GM21526 (cell line): Measurements from ENCODE around the gene FHIT.

ENCODE experiments used
- ATAC-seq: cut with Tn5 transposase; IDR thresholded peaks from one replicate; pipeline ENCODE4 v1.9.1; 2021; ENCODE audit warnings: moderate library complexity; ENCODE audit not compliant: unreplicated experiment, low FRiP score

FHIT gene

DNA sequence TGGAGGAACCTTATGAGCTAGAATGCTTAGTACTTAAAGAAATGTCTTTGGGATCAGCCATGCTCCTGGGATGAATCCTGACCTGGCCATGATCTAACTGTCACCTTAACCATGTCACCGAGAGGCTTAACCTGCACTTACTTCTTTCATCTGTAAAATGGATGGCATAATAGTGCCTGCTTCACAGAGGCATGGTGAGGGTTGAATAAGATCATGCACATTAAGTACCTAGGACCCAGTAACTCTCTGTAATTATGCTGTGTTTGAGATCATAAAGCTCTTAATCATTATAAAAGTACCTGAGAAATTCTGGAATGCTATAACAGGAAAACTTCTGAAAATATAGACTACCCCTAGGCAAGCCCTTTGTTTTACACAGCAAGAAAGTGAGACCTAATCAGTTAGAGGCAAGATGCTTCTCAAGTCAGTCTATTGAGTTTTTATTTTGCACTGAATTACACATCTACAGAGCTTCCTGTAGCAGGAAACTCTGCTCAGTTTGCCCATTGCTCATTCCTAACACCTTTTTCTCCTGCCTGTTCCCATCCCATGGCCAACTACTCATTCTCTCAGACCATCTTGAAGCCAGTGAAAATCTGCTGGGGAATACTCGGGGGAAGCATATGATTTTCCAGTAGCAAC is 1185.9 kb downstream of the FHIT start:
- ATAC-seq = no peak

DNA sequence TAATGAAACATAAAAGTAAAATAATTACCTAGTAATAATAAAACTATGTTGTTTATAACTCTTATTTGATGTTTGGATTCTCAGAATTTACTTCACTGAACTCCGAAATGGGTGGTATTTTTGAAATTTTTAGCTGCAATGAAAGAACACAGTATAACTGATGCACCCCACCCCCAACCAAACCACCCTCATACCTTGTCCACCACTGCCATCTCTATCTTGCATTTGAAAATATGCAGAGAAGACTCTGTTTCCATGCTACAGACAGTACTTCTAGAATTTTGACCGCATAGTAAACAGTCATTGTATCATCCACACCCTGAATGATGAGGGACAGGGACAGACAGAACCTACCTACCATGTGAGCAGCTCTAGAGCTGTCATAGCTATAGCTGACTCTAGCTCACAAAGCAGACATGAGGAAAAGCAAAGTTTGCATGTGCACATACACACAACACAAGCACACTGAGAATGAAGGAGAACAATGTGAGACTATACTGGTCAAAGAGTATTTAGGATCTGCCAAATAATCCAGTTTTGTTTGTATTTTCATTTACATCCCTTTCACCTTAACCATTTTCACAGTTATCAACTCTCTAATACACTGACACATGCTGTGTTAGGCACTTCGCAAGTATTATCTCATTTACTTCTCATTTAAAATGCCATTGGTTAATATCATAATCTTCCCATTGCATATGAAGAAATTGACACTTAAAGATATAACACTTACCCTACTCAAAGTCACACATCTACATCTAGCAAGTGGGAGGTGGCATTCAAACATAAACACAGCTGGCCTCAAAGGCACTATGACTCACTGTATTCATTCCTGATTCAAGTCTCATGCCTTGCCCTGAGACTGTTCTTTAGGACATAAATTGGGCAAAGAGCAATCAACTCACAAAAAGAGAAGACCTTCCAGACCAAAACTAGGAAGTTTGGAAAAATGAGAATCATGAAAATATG is 1186.8 kb downstream of the FHIT start:
- ATAC-seq = no peak

DNA sequence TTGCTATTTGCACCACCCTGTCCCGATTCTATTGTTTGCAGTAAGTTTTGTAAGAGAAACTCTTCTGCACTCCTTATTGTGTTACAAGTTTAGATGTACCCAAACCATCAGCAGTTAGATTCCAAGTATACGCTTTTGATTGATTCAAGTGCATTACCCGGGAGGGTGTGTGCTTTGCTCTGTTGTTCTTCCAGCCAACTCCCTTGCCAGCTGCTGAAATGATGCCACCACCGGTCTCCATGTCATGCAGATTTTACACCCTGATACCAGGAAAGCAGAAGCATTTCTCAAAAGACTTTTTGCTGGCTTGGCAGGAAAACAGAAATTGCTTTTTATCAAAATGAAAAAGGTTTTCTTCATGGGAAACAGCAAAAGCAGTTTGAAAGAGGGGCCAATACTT is 1194.8 kb downstream of the FHIT start:
- ATAC-seq = no peak

DNA sequence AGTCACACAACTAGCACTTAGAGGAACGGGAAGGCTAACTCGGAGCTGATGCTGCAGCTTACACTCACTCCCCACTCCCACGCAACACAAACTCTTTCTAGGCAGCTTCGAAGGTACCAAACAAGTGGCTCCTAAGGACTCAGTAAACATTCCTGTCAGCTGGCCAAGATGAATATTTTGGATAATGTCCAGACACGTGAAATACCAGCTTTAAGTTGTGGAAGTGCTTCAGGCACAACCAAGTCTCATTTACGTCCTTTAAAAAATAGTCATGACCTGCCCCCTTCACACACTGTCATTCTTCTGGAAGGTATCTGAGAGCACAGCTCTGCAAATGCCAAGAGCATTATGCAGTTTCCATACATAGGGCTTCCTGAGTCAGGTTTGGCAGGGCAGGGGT is 1195.5 kb downstream of the FHIT start:
- ATAC-seq = no peak

DNA sequence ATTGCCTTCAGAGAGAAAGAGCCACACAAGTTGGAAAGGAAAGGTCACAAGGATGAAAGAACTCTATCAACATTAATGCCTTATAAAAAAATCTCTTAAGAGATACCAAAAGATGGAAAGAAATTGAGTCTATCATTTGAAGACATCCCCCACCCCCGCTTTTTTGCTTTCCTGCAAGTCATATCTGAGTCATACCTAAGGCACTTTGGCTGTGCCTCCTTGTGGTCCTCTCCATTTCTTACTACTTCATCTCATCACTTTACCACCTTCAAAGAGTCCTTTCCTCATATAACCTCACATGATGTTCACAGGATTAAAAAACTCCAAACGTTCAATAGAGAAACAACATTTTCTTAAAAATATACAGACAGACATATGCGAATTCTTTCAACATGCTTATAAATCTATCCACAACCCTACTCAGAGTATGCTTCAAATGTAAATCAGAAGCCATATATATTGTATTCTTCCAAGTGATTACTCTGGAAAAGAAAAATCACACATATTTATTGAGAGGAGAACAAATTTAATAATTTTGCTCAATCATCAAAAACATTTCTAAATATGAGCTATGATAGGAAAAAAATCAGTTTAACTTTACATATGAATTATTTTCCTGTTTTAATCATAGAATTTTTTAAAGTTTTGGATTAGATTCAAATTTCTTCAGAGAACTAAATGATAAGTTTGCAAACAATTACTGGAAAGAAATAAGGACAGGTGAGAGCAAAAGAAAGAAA is 1197.6 kb downstream of the FHIT start:
- ATAC-seq = no peak

DNA sequence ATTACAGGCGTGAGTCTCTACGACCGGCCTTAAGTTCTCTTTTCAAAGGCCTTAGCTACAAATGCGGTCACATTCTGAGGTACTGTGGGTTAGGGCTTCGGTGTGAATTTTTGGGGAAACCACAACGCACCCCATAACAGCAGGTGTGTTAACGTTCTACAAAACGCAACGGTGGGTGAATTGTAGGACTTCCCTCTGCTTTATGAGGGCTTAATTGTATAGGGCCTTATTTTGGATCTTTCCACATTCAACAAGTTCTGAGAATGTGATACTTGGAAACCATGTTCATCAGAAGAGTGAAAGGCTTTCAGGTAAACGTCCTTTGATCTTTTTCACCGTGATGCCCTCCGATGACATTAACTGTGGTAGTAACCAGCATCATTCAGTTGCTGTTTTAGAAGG is 1202.8 kb downstream of the FHIT start:
- no peak for ATAC-seq

DNA sequence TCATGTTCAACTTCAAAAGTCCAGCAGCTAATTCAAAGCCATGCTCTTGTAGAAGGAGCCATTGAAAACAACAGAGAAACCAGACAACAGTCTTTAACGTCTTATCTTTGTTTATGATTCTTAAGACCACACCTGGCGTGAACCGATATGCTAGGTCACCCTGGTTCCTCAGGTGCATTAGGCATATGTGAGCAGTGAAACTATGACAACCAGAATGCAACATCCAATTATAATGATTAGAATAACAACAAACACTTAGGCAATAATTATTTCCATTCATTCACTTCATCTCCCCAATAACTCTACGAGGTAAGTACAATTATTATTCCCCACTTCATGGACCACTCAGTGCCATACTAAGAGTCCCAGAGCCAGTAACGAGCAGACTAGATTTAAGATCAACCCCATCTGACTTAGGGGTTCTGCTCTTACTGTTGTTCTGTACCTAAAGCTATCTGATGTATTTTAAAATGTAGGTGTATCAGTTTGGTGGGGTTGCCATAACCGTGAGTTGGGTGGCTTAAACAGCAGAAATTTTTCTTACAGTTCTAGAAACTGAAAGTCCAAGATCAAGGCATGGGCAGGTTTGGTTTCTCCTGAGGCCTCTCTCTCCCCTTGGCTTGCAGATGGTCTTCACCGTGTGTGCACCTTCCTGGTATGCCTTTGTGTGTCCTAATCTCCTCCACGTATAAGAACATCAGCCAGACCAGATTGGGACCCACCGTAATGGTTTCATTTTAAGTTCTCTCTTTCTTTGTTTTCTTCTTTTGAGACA is 1203.6 kb downstream of the FHIT start:
- no peak for ATAC-seq

DNA sequence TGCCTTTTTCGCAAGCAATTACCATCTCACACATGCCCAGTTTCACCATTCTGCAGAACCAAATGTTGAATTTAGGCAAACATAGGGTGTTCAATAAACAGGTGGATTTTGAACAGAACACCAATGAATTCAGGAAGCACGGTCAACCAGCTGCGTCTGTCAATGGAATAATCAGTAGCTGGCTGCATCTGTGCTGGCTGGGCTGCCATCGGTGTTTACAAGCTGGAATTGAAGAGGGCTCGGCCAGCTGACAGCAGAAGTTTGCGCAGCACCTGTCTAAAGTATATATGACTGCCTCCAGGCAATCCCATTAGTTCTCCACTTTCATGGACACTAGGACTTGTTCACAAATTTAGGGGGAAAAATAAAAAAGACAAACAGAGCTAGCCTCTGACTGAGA is 1205.0 kb downstream of the FHIT start:
- ATAC-seq = no peak

DNA sequence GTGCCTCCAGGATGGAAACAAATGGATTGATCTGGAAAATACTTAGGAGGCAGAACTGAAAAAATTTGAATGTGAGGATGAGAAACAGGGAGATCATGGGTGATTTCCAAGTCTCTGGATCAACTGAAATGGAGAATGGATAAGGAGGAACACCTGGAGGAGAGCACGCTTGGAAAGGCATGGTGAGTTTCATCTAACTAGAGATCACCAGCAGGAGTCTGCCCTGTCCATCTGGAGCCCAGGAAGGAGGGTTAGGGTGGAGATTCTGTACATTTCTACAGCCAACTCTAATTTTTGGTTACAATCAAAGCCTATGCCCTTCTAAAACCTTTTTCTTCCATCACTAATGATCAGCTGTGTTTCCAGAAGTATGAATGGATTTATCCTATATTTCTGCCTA is 1205.6 kb downstream of the FHIT start:
- ATAC-seq = no peak

DNA sequence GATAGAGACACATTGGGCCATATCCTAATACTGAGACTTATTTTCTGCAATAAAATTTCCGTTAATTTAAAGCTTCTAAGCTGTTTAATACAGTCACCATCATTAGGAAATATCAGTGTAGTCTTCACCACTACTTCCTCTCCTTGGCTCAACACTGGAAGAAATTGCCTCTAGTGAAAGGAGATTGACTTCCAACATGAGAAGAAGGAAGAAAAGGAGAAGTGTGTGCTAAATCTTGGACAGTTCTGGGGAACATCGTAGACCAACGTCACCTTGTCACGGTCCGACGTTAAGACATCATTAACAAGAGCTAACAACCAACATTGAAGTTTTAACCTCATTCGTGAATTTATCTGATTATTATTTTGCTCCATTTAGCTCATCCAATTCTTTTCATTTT is 1214.4 kb downstream of the FHIT start:
- no peak for ATAC-seq

DNA sequence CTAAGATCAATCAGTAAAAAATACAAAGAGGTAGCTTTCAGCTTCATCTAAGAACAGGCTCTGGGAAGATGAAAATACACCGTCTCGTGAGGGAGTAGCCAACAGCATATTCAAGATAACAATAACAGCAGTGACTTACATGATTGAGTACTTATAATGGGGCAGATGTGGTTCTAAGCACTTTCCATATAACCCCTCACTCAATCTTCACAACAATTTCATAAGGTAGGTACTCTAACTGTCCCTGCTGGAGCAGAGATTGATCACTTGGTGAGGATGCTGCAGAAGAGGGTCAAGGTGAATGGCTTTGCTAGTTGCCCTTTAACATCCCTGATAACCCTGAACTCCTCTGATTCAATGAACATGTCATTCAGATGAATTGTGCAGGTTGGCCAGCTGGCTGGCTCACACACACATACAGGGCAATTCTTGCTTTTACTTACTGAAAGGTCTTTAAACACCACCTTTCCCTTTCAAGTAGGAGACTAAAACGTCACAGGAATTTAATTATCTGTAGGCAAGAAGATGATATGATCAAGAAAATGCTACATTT is 1217.3 kb downstream of the FHIT start:
- no peak for ATAC-seq

DNA sequence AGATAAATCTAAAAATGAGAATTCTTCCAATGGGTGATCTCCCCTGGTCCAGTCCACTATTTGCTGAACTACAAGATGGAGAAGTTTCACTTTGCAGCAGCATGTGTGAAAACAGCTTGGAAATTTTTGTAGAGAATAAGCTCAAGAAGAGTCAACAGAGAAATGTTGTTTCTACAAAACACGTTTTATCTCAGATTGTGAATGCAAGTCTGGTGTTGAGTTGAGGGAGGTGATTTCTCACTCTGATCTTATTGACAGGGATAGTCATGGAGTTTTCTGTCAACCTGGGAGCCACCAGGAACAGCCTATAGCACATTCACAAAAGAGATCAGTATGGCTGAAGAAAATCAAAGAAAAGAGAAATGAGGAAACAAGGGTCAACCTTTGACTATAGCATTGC is 1220.3 kb downstream of the FHIT start:
- ATAC-seq = no peak

DNA sequence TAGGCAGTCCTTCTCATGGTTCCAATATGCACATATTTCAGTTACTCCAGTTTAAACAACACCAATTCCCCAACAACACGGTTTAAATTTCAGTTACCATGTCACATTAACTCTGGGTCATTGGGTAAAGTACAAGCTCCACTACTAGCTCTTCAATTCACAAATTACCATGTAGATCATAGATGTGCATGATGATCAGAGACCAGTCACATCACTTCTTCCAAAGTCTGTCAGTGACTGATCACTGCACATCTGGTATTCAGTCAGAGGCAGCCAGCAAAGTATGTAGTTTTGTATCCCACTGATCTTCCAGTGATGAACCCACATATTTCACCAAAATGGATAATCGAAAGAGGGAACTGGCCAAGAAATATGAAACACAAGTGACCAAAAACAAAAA is 1223.0 kb downstream of the FHIT start:
- ATAC-seq = no peak

DNA sequence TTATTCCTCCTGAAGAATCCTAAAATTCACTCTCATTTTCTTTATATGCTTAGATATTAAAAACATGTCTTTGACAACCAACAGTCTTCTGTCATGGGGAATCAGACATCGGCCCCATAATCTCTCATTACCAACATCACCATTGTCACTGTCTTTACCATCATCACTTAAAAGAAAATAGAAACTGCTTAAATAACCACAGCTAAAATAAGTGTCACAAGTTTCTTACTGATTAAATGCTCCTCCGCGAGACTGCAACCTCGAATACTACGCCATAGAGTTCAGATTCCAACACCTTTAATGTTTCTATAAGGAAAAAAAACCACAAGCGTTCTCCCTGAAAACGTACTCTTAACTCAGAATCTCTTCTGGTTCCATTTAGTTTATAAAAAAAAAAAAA is 1223.9 kb downstream of the FHIT start:
- ATAC-seq = no peak

DNA sequence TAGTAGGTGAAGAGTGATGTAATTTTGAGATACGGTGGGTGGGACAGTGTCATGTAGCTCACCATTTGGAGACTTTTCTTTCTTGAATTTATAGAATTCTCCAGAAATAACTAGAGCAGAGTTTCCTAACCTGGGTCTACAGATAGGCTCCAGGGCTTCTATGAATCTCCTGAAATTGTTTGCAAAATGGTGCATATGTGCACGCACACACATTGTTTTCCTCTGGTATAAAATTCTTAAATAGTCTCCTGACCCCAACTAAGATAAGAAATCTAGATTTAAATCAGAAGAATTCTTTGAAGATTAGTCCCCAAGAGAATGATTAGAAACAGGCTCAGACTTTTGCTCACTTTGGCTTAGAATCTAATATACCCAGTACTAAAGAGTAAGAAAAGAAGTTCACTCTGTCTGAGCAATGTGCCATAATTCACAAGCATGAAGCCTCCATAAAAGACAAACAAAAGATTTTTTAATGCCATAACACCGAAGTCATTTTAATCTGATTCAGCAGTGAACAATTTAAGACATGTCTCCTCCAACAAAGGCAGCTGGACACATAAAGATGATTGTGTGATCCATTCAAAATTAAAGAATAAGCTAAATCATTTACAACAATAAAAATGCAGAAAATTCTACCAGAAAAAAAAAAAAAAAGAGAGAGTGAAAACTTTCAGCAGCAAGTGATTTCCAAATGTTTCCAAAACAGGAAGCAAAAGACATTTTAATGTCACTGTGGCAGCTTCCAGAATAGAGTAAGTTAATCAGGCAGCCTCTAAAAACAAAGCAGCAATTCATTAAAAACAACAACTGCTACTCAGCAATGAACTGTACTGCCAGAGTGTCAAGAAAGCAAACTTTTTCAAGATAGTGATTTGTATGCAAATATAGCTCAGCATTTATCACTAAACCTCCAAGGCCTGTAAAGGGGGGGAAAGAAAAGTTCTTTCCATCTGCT is 1225.9 kb downstream of the FHIT start:
- no peak for ATAC-seq

DNA sequence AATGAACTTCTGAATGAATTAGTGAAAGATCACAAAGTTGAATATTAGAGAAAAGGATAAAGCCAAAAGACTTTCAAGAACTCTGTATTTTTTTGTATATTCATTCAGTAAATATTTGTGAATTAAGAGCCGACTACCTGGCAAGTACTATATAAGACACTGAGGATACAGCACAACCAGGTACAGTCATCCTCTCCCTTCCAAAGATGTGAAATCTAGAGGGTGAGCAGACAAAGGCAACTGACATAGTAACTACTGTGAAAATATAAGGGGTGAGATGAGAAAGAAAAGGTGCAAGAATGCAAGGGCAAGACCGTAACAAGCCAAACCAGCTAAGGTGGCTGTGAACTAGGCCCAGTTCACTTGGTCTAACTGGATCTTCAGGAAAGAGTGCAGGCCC is 1226.9 kb downstream of the FHIT start:
- ATAC-seq = no peak

DNA sequence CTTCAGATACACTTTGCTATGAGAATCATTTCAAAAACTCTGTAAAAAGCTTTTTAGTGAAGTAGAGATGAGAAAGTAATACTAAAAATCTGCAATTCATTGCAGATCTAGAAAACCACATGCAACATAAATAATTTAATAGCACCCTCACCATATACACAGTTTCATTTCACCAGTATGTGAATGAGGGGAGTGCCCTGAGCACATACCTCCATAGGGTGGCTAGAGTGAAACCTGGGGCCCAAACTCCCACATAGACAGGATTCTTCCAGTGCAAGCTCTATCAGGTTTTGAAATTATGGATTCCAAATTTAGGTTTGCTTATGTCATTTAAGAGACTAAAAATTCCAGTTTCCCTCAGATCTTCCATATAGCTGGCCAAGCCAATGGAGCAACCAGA is 1228.1 kb downstream of the FHIT start:
- no peak for ATAC-seq

DNA sequence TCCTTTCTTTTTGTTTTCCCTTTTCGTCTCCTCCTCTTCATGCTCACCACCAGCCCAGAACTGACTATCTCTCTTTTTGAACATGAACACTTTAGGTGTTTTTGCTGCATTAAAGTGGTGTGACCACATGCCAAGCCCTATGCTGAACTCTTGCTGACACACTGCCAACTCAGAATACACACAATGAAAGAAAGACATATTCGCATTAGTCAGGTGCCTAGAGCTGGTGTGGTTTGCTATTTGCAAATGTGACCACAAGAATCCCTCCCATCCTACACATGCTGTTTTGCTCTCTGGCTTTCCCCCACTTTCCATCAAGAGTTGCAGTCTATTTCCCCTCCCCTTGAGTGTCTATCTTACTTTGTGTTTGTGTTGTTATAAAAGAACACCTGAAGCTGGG is 1233.6 kb downstream of the FHIT start:
- ATAC-seq = no peak

DNA sequence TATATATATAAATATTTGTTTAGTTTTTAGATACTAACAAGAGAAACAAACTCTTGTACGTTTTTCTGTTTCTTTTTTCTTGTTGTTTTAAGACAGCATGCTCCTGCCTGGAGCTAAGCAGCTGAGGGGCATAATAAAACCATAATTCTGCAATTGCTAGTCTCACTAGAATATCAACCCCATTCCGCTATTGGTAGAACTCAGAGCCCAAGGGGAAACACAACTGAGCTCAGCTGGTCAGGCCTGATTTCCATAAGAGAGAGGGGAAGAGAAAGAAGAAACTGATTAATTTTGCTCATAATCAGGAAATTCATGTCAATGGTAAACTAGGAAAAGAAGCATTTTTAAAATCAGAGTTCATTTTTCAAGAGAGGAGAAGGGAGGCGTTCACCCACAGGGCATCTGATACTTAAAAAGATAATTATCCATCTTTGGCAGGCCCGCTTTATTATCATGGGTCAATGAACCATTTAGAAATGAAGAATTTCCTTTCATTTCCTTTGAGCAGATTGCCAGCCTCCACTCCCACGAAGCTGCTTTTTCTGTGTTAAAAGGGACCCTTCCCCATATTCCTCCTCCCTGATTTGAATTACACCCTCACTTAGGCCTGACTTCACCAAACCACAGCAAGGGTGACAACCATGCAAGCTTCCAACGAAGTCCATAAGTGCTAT is 1236.1 kb downstream of the FHIT start:
- ATAC-seq = no peak
